ENCODE results near the gene SLC7A6. TPM values are rescaled to one million over a fixed set of nuclear protein-coding genes. Genes with fewer than 3 reads are reported as not detected.
"Not testable (repeated sequence)": the region's sequence is repeated elsewhere in the genome, so short reads cannot be mapped to it uniquely, and the experiment has no call there.

The SLC7A6 gene
- total RNA-seq, 4 donors from 2014 or later = 73.1 to 116 (median 85.7) TPM

GRCh38 chr16:68285683-68286082, 21.4 kb downstream of the SLC7A6 start:
- intact Hi-C loops (cut with DNase I) = no loop called here
- Histone ChIP-seq H3K4me1 (peaks cover 4 to 65% of the 10 kb centered on the region in 2 donors), H3K36me3 (peaks cover 7 to 23% of the 10 kb centered on the region in 2 donors), H3K27me3 (no peaks in the 10 kb centered on the region), H3K9me3 (no peaks in the 10 kb centered on the region), H3K4me3 (replicated peaks in 1 of 3) (no peak overlapping the region), H3K27ac (peak overlapping the region in 2 of 3 donors; percentile 2 to 24)
- DNase-seq = no peak
- TF ChIP-seq POLR2A (IDR thresholded peaks at IDR 0.05) = no peak
- no peak for TF ChIP-seq CTCF (IDR thresholded peaks at IDR 0.05)
- 82 to 89% methylated on average over 3 of the region's 3 CpGs for WGBS, 2 donors

DNA sequence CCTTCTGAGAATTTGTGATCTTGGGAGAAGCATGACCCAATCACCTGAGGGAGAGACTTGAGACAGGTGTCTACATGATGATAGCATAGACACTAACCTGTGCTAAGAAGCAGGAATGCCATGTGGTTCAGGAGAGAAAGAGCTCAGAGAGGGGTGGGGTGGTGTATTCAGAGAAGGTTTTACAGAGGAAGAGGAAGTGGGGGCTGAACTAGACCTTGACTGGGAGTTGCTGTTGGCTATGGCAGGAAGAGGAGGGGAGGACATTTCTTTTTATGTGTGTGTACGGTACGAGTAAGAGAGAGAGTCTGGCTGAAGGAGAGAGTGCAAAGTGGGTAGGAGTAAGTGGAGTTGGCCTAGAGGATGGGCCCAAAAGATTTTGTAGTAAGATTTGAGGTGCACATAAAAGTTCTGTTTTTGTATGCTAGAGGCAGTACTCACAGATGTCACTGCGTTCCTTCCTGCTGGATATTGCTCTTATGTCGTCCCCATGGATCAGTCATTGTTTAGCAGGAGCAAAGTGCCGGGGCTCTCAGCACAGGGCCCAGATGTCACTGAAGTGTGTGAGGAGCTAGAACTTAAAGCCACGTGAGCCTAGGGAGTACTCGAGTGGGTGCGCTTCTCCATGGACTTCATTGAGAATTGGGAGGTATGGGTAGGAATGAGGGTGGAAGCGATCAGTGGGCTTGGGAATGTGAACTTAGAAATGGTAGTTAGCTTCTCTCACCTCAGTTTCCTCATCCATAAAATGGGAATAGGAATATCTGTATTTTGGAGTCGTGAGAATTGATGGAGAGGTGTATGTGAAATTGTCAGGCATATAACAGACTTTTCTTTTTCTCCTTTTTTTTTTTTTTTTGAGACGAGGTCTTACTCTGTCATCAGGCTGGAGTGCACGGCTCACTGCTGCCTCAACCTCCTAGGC, 22.1 kb downstream of the SLC7A6 start:
- Histone ChIP-seq H3K27ac (peak overlapping the region in 1 of 3 donors; percentile 24), H3K4me1 (peaks cover 4 to 59% of the 10 kb centered on the region in 2 donors), H3K27me3 (no peaks in the 10 kb centered on the region), H3K9me3 (no peaks in the 10 kb centered on the region), H3K36me3 (peaks cover 14 to 29% of the 10 kb centered on the region in 2 donors), H3K4me3 (replicated peaks in 1 of 3) (no peak overlapping the region)
- no peak for DNase-seq
- WGBS, 2 donors = 79 to 84% methylated on average over 12 of the region's 12 CpGs
- intact Hi-C loops (cut with DNase I) = no loop called here
- no peak for TF ChIP-seq POLR2A (IDR thresholded peaks at IDR 0.05)
- no peak for TF ChIP-seq CTCF (IDR thresholded peaks at IDR 0.05)

- 89 to 96% methylated on average over 9 to 11 of the region's 11 CpGs for WGBS, 2 donors
- no peak for TF ChIP-seq POLR2A (IDR thresholded peaks at IDR 0.05)
- TF ChIP-seq CTCF (IDR thresholded peaks at IDR 0.05) = no peak
- H3K4me1 ChIP-seq = peaks cover 4 to 59% of the 10 kb centered on the region in 2 donors
- no peak overlapping the region for H3K4me3 ChIP-seq (replicated peaks in 1 of 3)
- peaks cover 26 to 35% of the 10 kb centered on the region in 2 donors for H3K36me3 ChIP-seq
- intact Hi-C loops (cut with DNase I) = no loop called here
- peak overlapping the region in 2 of 3 donors; percentile 27 to 60 for H3K27ac ChIP-seq
- no peaks in the 10 kb centered on the region for H3K27me3 ChIP-seq
- DNase-seq = peak; percentile 34 to 38
- no peaks in the 10 kb centered on the region for H3K9me3 ChIP-seq
Measured at GRCh38 chr16:68287276-68288251, 23.2 kb downstream of the SLC7A6 start.

GRCh38 chr16:68288252-68288650, 23.9 kb downstream of the SLC7A6 start:
- 80 to 88% methylated on average over 1 of the region's 1 CpG for WGBS, 2 donors
- Histone ChIP-seq H3K4me1 (peaks cover 4 to 58% of the 10 kb centered on the region in 2 donors), H3K27me3 (no peaks in the 10 kb centered on the region), H3K36me3 (peaks cover 32 to 35% of the 10 kb centered on the region in 2 donors), H3K4me3 (replicated peaks in 1 of 3) (no peak overlapping the region), H3K27ac (peak overlapping the region in 2 of 3 donors; percentile 27 to 60), H3K9me3 (no peaks in the 10 kb centered on the region)
- no peak for DNase-seq
- intact Hi-C loops (cut with DNase I) = no loop called here
- TF ChIP-seq POLR2A (IDR thresholded peaks at IDR 0.05) = no peak
- no peak for TF ChIP-seq CTCF (IDR thresholded peaks at IDR 0.05)

DNA sequence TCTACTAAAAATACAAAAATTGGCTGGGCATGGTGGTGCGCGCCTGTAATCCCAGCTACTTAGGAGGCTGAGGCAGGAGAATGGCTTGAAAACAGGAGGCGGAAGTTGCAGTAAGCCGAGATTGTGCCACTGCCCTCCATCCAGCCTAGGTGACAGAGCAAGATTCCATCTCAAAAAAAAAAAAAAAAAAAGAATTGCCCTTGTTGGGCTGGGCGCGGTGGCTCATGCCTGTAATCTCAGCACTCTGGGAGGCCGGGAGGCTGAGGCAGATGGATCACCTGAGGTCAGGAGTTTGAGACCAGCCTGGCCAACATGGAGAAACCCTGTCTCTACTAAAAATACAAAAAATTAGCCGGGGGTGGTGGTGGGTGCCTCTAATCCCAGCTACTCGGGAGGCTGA, 24.5 kb downstream of the SLC7A6 start:
- peaks cover 37 to 40% of the 10 kb centered on the region in 2 donors for H3K36me3 ChIP-seq
- DNase-seq; H3K4me3 ChIP-seq (replicated peaks in 1 of 3); H3K9me3 ChIP-seq; intact Hi-C loops (cut with DNase I); H3K27me3 ChIP-seq: not testable (repeated sequence)
- 84 to 87% methylated on average over 9 of the region's 9 CpGs for WGBS, 2 donors
- peaks cover 4 to 52% of the 10 kb centered on the region in 2 donors for H3K4me1 ChIP-seq
- peak overlapping the region in 1 of 3 donors; percentile 27 for H3K27ac ChIP-seq

All from thyroid gland (tissue), 4 donors.